Measurements from ENCODE around the gene BMP6.

The BMP6 gene

DNA sequence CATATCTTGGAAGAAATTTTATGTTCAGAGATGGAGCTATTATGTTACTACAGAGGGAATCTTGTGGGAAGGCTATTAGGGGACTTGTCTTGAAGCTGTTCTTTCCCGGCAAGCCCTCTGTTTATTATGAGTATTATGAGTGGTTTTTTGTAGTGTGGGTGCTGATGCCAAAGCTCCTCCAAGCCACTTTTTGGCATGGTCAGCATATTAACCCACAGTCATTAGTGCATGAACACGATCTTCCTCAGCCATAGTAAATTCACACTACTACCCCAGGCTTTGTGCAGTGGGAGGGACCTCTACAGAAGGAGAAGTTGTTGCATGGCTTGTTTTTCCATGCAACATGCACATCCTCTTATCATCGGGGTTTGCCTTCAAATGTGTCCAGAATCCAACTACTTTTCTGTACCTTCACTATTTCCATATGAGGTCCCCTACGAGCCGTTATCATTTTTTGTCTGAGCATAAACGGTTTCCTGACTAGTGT lies 6.5 kb upstream of the BMP6 start:
- no peak for DNase-seq (ENCODE audit: low read depth, low spot score)

DNA sequence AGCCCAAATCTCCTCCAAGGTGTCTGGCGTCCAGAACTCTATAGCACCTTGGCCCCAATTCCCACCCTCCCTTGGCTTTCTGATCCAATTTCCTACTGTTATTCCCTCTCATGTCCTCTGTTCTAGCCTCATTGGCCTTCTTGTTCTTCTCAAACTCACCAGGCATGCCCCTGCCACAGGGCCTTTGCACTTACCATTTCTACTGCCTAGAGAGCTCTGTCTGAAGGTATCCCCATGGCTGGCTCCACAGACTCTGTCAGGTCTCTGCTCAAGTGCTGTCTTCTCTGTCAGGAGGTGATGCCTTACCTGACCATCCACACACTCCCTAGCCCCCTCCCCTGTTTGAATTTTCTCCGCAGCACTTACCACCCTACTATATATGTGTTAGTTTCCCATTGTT lies 5.6 kb upstream of the BMP6 start:
- DNase-seq (ENCODE audit: low read depth, low spot score) = no peak

- no peak for DNase-seq (ENCODE audit: low read depth, low spot score)
Observed at GRCh38 chr6:7721649-7722048, 4.2 kb upstream of the BMP6 start.

DNA sequence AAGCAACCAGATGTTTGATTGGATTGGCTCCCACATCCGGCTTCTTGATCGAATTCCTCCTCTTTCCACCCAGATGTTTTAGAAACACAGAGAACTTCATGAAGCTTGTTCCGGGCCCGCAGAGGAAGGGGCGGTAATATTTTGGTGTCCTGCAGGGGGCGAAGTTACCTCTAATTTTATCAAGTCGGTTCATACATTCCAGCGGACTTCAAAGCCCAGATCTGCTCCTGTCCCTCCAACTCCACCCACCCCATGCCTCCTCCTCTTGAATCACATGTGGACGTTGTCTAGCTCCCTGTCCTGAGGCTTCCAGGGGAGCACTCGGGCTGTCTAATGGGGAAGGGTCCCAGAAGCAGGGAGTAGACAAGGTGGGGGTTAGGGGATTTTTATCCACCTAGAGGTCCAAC lies 2.9 kb upstream of the BMP6 start:
- no peak for DNase-seq (ENCODE audit: low read depth, low spot score)

DNA sequence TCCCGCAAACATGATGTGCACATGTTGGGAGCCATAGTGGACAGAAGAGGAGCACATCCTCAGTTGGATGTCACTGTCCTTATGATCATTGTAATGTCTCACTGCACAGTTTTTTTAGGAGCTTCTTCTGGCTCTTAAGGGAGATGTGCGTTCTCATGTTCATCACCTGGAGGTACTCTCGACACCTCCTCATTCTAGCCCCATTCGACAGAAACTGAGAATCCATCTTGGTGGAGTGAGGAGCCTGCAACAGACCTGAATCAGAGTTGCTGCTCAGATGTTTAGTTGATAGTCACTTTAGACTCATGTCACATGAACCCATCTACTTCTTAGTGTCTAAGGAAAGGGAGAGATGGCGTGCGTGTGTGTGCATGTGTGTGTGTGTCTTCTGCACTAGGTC lies 2.3 kb upstream of the BMP6 start:
- DNase-seq (ENCODE audit: low read depth, low spot score) = no peak

- no peak for DNase-seq (ENCODE audit: low read depth, low spot score)
Observed at GRCh38 chr6:7725412-7725811, 487 bp upstream of the BMP6 start.

DNA sequence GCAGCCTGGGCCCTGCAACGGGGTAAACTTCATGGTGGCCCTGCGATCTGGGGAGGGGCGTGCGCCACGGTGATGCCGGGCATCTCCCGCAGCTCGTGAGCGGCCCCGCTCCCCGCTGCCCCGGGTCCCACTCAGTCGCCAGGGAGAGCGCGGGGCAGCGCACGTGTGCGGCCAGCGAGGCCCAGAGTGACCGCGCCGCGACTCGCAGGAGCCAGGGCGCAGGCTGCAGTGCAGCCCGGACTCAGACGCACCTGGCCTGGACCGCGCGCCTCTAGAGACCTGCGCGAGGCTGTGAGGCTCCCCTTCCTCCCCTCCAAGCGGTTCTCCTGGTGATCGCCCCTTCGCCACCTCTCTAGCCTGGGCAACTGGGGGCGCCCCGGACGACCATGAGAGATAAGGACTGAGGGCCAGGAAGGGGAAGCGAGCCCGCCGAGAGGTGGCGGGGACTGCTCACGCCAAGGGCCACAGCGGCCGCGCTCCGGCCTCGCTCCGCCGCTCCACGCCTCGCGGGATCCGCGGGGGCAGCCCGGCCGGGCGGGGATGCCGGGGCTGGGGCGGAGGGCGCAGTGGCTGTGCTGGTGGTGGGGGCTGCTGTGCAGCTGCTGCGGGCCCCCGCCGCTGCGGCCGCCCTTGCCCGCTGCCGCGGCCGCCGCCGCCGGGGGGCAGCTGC lies 652 bp downstream of the BMP6 start:
- no peak for DNase-seq (ENCODE audit: low read depth, low spot score)

GRCh38 chr6:7727086-7727945 lies 1.4 kb downstream of the BMP6 start:
- no peak for DNase-seq (ENCODE audit: low read depth, low spot score)

- DNase-seq (ENCODE audit: low read depth, low spot score) = no peak
Observed at GRCh38 chr6:7727946-7728854, 2.3 kb downstream of the BMP6 start.

- DNase-seq (ENCODE audit: low read depth, low spot score) = no peak
Observed at GRCh38 chr6:7728855-7729590, 3.1 kb downstream of the BMP6 start.

GRCh38 chr6:7730001-7730783 lies 4.3 kb downstream of the BMP6 start:
- DNase-seq (ENCODE audit: low read depth, low spot score) = no peak

GRCh38 chr6:7730784-7731227 lies 4.9 kb downstream of the BMP6 start:
- DNase-seq (ENCODE audit: low read depth, low spot score) = no peak

- no peak for DNase-seq (ENCODE audit: low read depth, low spot score)
Observed at GRCh38 chr6:7731294-7731693, 5.4 kb downstream of the BMP6 start.

GRCh38 chr6:7732228-7732627 lies 6.3 kb downstream of the BMP6 start:
- DNase-seq (ENCODE audit: low read depth, low spot score) = no peak

- DNase-seq (ENCODE audit: low read depth, low spot score) = no peak
Observed at GRCh38 chr6:7734707-7735383, 8.9 kb downstream of the BMP6 start.

- no peak for DNase-seq (ENCODE audit: low read depth, low spot score)
Observed at GRCh38 chr6:7737106-7737505, 11.2 kb downstream of the BMP6 start.

DNA sequence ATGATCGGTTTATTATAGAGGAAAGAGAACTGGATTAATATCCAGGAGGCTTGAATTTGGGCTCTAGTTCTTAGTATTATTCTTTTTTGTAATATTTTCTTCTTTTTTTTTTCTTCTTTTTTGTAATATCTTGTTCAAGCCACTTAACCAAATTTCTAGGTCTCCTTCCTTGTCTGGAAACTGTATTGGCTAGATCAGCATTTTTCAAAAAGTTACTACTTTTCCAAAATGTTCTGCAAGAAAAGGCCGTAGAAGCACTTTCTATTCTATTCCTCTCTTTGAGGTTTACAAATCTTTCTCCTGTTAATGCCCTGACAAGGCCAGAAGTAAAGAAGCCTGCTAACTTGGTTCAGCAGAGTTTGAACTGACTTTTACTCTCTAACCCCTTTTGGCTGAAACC lies 12.0 kb downstream of the BMP6 start:
- DNase-seq (ENCODE audit: low read depth, low spot score) = no peak

DNA sequence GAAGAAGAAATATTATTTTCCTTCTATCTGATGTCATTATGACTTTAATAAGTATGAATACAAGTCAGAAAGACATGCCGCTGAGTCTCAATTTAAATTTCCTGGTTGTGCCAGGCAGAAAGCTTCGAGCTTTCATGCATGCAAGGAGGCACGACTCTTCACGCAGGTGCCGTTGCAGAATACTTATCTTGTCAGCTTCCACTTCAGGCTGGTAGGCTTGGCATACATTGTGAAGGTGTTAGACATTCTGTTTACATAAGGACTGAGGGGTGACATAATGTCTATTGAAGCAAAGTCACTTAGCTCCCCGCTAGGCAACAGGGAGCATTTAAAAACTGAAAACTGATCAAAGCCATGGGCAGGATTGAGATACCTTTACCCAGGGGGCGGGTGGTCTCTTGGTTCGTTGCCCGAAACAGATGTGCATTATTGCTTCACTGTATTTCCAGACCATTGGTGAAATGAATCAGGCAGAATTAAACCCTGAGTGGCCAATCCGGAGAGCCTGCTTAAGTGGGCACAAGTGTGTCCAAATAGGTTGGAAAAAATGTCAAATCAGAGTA lies 16.4 kb downstream of the BMP6 start:
- no peak for DNase-seq (ENCODE audit: low read depth, low spot score)

DNA sequence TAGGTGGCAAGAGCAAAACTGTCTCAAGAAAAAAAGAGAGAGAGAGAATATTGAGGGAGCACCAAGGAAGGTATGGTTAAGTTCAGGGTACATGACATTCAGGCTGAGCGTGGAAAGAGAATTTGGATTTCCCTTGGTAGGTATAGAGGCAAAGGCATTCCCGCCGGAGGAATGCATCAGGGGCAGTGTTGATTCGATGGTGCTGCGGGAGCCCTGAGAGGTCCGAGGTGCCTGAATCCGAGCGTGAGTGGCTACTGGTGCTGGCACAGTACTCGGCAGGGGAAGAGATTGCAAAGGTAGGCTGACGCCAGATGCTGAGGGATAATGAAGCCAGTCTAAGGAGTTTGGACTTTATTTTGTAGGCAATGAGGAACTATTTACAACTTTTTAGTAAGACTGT lies 20.0 kb downstream of the BMP6 start:
- no peak for DNase-seq (ENCODE audit: low read depth, low spot score)

DNA sequence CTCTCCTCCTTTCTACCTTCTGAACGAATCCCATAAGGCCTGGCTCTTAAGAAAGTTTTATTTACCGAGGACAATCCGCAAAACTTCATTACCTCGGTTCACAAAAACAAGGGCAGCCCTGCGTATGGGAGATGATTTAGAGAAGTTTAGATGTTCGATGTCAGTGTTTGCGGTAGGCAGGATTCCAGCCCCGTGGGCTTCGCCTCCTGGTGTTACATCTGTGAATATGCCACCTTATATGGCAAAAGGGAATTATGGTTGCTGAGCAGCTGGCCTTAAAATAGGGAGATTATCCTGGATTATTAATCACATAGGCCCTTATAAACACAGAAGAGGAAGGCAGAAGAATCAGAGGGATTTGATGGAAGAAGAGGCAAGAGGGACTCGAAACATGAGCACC lies 21.1 kb downstream of the BMP6 start:
- no peak for DNase-seq (ENCODE audit: low read depth, low spot score)

All from brain pericyte (primary cell).